NCI-H2196 (cell line): Measurements from ENCODE around the gene PCP4L1.
"Not testable (repeated sequence)": the region's sequence is repeated elsewhere in the genome, so short reads cannot be mapped to it uniquely, and the experiment has no call there.

ENCODE experiments used
- DNase-seq: peaks from one replicate; lab custom pipeline; 2025; ENCODE audit not compliant: unreplicated experiment; lab: John Stamatoyannopoulos, UW

The PCP4L1 gene

GRCh38 chr1:161313554-161314200 is 55.1 kb downstream of the PCP4L1 start:
- DNase-seq = no peak

GRCh38 chr1:161314201-161314981 is 55.8 kb downstream of the PCP4L1 start, which contains the start of gene SDHC:
Gene SDHC (plus strand): TSS chr1:161314381. CDS start chr1:161314406, 25 bp downstream.
- peak; percentile 89 for DNase-seq

DNA sequence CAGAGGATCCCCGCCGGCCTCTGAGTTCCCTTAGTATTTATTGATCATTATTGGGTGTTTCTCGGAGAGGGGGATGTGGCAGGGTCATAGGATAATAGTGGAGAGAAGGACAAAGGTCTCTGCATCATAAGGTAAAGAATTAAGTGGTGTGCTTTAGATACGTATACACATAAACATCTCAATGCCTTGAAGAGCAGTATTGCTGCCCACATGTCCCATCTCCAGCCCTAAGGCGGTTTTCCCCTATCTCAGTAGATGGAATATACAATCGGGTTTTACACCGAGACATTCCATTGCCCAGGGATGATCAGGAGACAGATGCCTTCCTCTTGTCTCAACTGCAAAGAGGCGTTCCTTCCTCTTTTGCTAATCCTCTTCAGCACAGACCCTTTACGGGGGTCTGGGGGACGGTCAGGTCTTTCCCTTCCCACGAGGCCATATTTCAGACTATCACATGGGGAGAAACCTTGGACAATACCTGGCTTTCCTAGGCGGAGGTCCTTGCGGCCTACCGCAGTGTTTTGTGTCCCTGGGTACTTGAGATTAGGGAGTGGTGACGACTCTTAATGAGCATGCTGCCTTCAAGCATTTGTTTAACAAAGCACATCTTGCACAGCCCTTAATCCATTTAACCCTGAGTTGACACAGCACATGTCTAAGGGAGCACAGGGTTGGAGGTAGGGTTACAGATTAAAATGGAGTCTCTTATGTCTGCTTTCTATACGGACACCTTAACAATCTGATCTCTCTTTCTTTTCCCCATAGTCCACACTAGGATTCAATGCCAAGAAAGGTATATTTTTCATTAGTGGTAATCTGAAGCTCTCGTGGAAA is 57.5 kb downstream of the PCP4L1 start:
- DNase-seq = not testable (repeated sequence)

DNA sequence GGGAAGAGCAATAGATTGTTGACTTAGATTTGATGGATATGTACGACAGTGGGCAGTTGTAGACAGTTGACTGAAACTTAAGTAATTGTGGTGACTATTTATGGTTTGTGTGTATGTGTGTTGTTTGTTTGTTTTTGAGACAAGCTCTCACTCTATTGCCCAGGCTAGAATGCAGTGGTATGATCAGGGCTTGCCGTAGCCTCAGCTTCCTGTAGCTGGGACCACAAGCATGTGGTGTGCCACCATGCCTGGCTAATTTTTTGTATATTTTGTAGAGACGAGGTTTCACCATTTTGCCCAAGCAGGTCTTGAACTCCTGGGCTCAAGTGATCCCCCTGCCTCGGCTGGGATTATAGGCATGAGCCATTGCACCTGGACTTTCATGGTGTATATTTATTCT is 65.5 kb downstream of the PCP4L1 start:
- no peak for DNase-seq

- DNase-seq = no peak
Measured at GRCh38 chr1:161330346-161330745, 71.8 kb downstream of the PCP4L1 start.

GRCh38 chr1:161333166-161333565 is 74.6 kb downstream of the PCP4L1 start:
- no peak for DNase-seq
